Hepatocyte (in vitro differentiated cells): ENCODE results near the gene NELFB. TPM values are rescaled to one million over a fixed set of nuclear protein-coding genes. Genes with fewer than 3 reads are reported as not detected.
A peak's percentile ranks its signal among the peaks of the same experiment; 100 is the strongest.

ENCODE experiments used
- DNase-seq: peaks from one replicate; pipeline ENCODE4 v3.0.0-alpha.2; 2016; ENCODE audit warnings: low spot score
- H2AFZ ChIP-seq: fragments of 200-600 bp; sonication (generic); 2 replicates; pipeline ENCODE4 v1.6.0; 2016; ENCODE audit warnings: antibody characterized with exemption, mild to moderate bottlenecking
- H3K27ac ChIP-seq: fragments of 200-600 bp; sonication (generic); 2 replicates; pipeline ENCODE4 v1.5.1; 2016; ENCODE audit warnings: mild to moderate bottlenecking
- H3K27me3 ChIP-seq: fragments of 200-600 bp; sonication (generic); 2 replicates; pipeline ENCODE4 v1.6.1; 2016
- H3K36me3 ChIP-seq: fragments of 200-600 bp; sonication (generic); replicated peaks from 2 replicates; pipeline ENCODE4 v1.5.1; 2016; ENCODE audit warnings: low read depth; ENCODE audit not compliant: insufficient read depth
- H3K4me1 ChIP-seq: fragments of 200-600 bp; sonication (generic); 2 replicates; pipeline ENCODE4 v1.5.1; 2016; ENCODE audit warnings: mild to moderate bottlenecking, moderate library complexity; ENCODE audit not compliant: insufficient read depth
- H3K4me2 ChIP-seq: fragments of 200-600 bp; sonication (generic); 2 replicates; pipeline ENCODE4 v1.6.0; 2016
- H3K4me3 ChIP-seq: fragments of 200-600 bp; sonication (generic); 2 replicates; pipeline ENCODE4 v1.5.1; 2016; ENCODE audit warnings: mild to moderate bottlenecking
- H3K79me2 ChIP-seq: fragments of 200-600 bp; sonication (generic); 2 replicates; pipeline ENCODE4 v1.6.0; 2017; ENCODE audit warnings: mild to moderate bottlenecking
- H3K9me2 ChIP-seq: fragments of 200-600 bp; sonication (generic); replicated peaks from 2 replicates; pipeline ENCODE4 v1.6.0; 2017; ENCODE audit warnings: mild to moderate bottlenecking; ENCODE audit not compliant: insufficient read depth
- H3K9me3 ChIP-seq: fragments of 200-600 bp; sonication (generic); 2 replicates; pipeline ENCODE4 v1.5.1; 2016; ENCODE audit warnings: low read depth, mild to moderate bottlenecking
- H4K20me1 ChIP-seq: fragments of 200-600 bp; sonication (generic); 2 replicates; pipeline ENCODE4 v1.6.0; 2016; ENCODE audit warnings: mild to moderate bottlenecking; ENCODE audit not compliant: insufficient read depth, poor library complexity, severe bottlenecking
- EZH2 ChIP-seq: fragments of 200-600 bp; sonication (generic); IDR thresholded peaks from 2 replicates; pipeline ENCODE4 v1.6.1; 2016; ENCODE audit warnings: antibody characterized with exemption, mild to moderate bottlenecking, borderline replicate concordance
- EZH2phosphoT487 ChIP-seq: fragments of 200-600 bp; sonication (generic); IDR thresholded peaks from one replicate; pipeline ENCODE4 v1.6.1; 2018; ENCODE audit warnings: antibody characterized with exemption, mild to moderate bottlenecking, low read depth, moderate library complexity; ENCODE audit not compliant: unreplicated experiment, severe bottlenecking
- WGBS: methylation state at CpG from one replicate; pipeline ENCODE4 v1.1.6; 2016; ENCODE audit warnings: low lambda C conversion rate; ENCODE audit errors: missing lambda C conversion rate; 5-methylcytosine and 5-hydroxymethylcytosine counted together
- polyA plus RNA-seq: library from polyadenylated mRNA; unstranded; fragments of >200 nt; fragmentation: Nextera tagmentation; extraction: Ambion mirVana; gene quantifications from 2 replicates; pipeline ENCODE4 v1.2.1, GENCODE V29; 2016
- total RNA-seq: library from RNA; depleted of rRNA; stranded (reverse); fragments of >200 nt; gene quantifications from 2 replicates; pipeline ENCODE4 v1.2.3, GENCODE V29; 2014
- TF ChIP-seq, protein P1 (sequence below): fragments of 200-600 bp; sonication (generic); IDR thresholded peaks from 2 replicates; pipeline ENCODE4 v1.5.1; 2016; ENCODE audit warnings: antibody characterized with exemption, mild to moderate bottlenecking; ENCODE audit not compliant: poor library complexity

NELFB gene
- total and polyA plus RNA-seq, 2 experiments from 2014 or later = 41.4 to 63.5 TPM

DNA sequence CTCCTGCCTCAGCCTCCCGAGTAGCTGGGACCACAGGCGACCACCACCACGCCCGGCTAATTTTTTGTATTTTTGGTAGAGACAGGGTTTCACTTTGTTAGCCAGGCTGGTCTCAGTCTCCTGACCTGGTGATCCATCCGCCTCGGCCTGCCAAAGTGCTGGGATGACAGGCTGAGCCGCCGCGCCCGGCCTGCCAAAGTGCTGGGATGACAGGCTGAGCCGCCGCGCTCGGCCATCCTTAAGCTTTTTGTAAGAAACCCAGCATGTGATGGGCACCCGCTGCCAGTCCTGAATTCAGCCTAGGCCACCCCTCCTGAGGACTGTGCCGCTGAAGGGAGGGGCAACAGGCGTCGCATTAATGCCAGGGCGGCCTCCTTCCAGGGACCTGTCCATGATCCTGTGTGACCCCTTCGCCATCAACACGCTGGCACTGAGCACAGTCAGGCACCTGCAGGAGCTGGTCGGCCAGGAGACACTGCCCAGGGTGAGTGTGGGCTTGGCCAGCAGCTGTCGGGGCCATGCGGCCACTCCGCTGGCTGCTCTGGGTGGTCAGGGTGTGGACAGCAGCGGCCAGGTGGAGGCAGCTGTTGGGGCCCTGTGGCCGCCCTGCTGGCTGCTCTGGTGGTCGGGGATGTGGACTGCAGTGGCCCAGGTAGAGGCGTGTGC is 10.5 kb downstream of the NELFB start:
- Histone ChIP-seq H3K36me3 (no peaks in the 10 kb centered on the region), H3K27me3 (no peaks in the 10 kb centered on the region), H3K79me2 (no peaks in the 10 kb centered on the region), H4K20me1 (no peaks in the 10 kb centered on the region), H3K4me3 (no peak overlapping the region), H3K9me2 (no peaks in the 10 kb centered on the region), H3K9me3 (no peaks in the 10 kb centered on the region), H2AFZ (no peak overlapping the region), H3K4me1 (no peaks in the 10 kb centered on the region), H3K4me2 (no peak overlapping the region), H3K27ac (no peak overlapping the region)
- 94% methylated on average over 29 of the region's 29 CpGs for WGBS
- TF ChIP-seq, protein P1, sequence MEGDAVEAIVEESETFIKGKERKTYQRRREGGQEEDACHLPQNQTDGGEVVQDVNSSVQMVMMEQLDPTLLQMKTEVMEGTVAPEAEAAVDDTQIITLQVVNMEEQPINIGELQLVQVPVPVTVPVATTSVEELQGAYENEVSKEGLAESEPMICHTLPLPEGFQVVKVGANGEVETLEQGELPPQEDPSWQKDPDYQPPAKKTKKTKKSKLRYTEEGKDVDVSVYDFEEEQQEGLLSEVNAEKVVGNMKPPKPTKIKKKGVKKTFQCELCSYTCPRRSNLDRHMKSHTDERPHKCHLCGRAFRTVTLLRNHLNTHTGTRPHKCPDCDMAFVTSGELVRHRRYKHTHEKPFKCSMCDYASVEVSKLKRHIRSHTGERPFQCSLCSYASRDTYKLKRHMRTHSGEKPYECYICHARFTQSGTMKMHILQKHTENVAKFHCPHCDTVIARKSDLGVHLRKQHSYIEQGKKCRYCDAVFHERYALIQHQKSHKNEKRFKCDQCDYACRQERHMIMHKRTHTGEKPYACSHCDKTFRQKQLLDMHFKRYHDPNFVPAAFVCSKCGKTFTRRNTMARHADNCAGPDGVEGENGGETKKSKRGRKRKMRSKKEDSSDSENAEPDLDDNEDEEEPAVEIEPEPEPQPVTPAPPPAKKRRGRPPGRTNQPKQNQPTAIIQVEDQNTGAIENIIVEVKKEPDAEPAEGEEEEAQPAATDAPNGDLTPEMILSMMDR = no peak
- no peak for TF ChIP-seq EZH2phosphoT487
- TF ChIP-seq EZH2 = no peak
- no peak for DNase-seq

DNA sequence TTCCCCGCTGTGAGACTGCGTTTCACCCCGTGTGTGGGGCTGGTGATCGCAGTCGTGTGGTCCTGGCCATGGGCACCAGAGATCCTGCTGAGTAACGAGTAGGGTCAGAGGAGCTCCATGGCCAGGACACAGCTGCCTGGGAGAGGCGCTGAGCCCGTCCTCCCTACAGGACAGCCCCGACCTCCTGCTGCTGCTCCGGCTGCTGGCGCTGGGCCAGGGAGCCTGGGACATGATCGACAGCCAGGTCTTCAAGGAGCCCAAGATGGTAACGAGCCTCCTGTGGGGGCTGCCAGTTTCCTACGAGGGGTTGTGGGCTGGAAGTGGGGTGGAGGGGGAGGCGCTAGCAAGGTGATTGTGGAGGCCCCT is 11.0 kb downstream of the NELFB start:
- no peak overlapping the region for H3K27ac ChIP-seq
- TF ChIP-seq EZH2 = no peak
- TF ChIP-seq, protein P1 = no peak
- no peak for TF ChIP-seq EZH2phosphoT487
- no peaks in the 10 kb centered on the region for H3K27me3 ChIP-seq
- no peak overlapping the region for H2AFZ ChIP-seq
- H3K4me3 ChIP-seq = no peak overlapping the region
- DNase-seq = peak; percentile 4
- no peaks in the 10 kb centered on the region for H3K4me1 ChIP-seq
- H3K9me2 ChIP-seq = no peaks in the 10 kb centered on the region
- no peak overlapping the region for H3K4me2 ChIP-seq
- H3K9me3 ChIP-seq = no peaks in the 10 kb centered on the region
- 95% methylated on average over 15 of the region's 15 CpGs for WGBS
- H4K20me1 ChIP-seq = no peaks in the 10 kb centered on the region
- no peaks in the 10 kb centered on the region for H3K79me2 ChIP-seq
- H3K36me3 ChIP-seq = no peaks in the 10 kb centered on the region

DNA sequence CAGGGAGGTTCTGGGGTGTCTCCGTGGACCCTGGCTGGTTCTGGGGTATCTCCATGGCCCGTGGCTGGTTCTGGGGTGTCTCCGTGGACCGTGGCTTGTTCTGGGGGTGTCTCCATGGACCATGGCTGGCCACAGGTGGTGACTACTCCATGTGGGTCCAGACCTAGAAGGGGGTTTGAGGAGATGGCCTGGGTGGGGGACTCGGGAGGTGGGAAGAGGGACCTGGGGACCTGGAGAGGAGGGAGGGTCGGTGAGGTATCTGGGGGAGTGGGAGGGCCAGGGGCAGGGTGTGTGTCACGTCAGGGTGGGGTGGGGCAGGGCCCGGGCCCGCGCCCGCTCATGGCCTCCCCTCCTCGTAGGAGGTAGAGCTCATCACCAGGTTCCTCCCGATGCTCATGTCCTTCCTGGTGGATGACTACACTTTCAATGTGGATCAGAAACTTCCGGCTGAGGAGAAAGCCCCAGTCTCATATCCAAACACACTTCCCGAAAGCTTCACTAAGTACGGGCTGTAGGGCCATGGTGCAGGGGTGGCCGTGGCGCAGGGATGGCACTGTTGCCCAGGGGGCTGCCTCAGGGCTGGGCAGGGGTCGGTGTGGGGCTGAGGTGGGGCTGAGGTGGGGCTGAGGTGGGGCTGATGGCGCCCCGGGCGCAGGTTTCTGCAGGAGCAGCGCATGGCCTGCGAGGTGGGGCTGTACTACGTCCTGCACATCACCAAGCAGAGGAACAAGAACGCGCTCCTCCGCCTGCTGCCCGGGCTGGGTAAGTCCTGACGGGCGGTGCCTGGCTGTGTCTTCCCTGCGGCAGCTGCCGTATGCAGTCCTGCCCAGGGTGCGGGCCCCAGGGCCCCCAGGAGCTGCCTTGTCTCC is 11.7 kb downstream of the NELFB start:
- H4K20me1 ChIP-seq = no peaks in the 10 kb centered on the region
- H3K4me1 ChIP-seq = no peaks in the 10 kb centered on the region
- H2AFZ ChIP-seq = no peak overlapping the region
- H3K4me2 ChIP-seq = no peak overlapping the region
- H3K4me3 ChIP-seq = no peak overlapping the region
- H3K27me3 ChIP-seq = no peaks in the 10 kb centered on the region
- H3K36me3 ChIP-seq = no peaks in the 10 kb centered on the region
- H3K9me3 ChIP-seq = no peaks in the 10 kb centered on the region
- H3K79me2 ChIP-seq = no peaks in the 10 kb centered on the region
- H3K27ac ChIP-seq = no peak overlapping the region
- no peak for DNase-seq
- TF ChIP-seq EZH2 (no peak), EZH2phosphoT487 (no peak)
- TF ChIP-seq, protein P1 = no peak
- 95% methylated on average over 27 of the region's 34 CpGs for WGBS
- H3K9me2 ChIP-seq = no peaks in the 10 kb centered on the region
